Tibial nerve (tissue), 3 donors: ENCODE data around the gene ZFAND4.
"Not testable (repeated sequence)": the region's sequence is repeated elsewhere in the genome, so short reads cannot be mapped to it uniquely, and the experiment has no call there.

ENCODE experiments used
- CTCF ChIP-seq, 5 experiments: fragments of 200-600 bp in 3 of 5; fragments of 450-650 bp in 2 of 5; sonication (generic) in 3 of 5; IDR thresholded peaks; one replicate each; pipeline ENCODE4 v1.5.1; 2016 to 2019; ENCODE audit warnings: antibody characterized with exemption in 5 of 5, mild to moderate bottlenecking in 3 of 5, moderate library complexity in 2 of 5
- POLR2A ChIP-seq, 2 donors: fragments of 450-650 bp; IDR thresholded peaks; one replicate each; pipeline ENCODE4 v1.6.1; 2017; ENCODE audit warnings: antibody characterized with exemption in 2 of 2, mild to moderate bottlenecking in 2 of 2, moderate library complexity in 2 of 2

- not testable (repeated sequence) for TF ChIP-seq CTCF, POLR2A (IDR thresholded peaks at IDR 0.05)
Measured at GRCh38 chr10:45575032-45575761, 97.4 kb downstream of the ZFAND4 start.
